IMR-90 (cell line): ENCODE measurements around the gene VCL. TPM values are rescaled to one million over a fixed set of nuclear protein-coding genes. Genes with fewer than 3 reads are reported as not detected.

ENCODE experiments used
- ATAC-seq: fragments of 200-7000 bp; cut with Tn5 transposase; 2 replicates; pipeline ENCODE4 v1.9.1; 2020; ENCODE audit warnings: low read depth, mild to moderate bottlenecking, moderate library complexity
- BruUV-seq: library from RNA; stranded (reverse); fragments of 400-500 nt; replicated peaks from 2 replicates; lab custom pipeline; 2021; lab: Mats Ljungman, UMichigan
- CTCF ChIA-PET: fragments of 300-600 bp; formaldehyde crosslinking; extraction: SDS; loops from one replicate; lab custom pipeline; 2021; ENCODE audit warnings: antibody characterized with exemption; lab: Yijun Ruan, JAX
- POLR2A ChIA-PET: fragments of 300-600 bp; sonication (Branson Sonifier 250); formaldehyde crosslinking; loops from one replicate; lab custom pipeline; 2022; ENCODE audit warnings: antibody characterized with exemption; ENCODE audit not compliant: unreplicated experiment; lab: Charles Lee
- DNase-seq: peaks from one replicate; pipeline ENCODE4 v3.0.0; 2013
- H2AFZ ChIP-seq: replicated peaks from 2 replicates; pipeline ENCODE3; 2013; ENCODE audit warnings: low read length, mild to moderate bottlenecking; ENCODE audit not compliant: poor library complexity
- H2AK5ac ChIP-seq: 2 replicates; pipeline ENCODE4 v1.6.1; 2013; ENCODE audit warnings: low read depth, low read length, inconsistent platforms
- H2AK9ac ChIP-seq: replicated peaks from 2 replicates; pipeline ENCODE3; 2013; ENCODE audit warnings: mild to moderate bottlenecking, low read depth, low read length, moderate library complexity; ENCODE audit not compliant: poor library complexity
- H2BK120ac ChIP-seq: 2 replicates; pipeline ENCODE4 v1.6.1; 2013; ENCODE audit warnings: low read depth, low read length, inconsistent platforms
- H2BK15ac ChIP-seq: 3 replicates; pipeline ENCODE4 v1.6.1; 2013; ENCODE audit warnings: low read depth, low read length, inconsistent platforms
- H2BK20ac ChIP-seq: 2 replicates; pipeline ENCODE4 v1.6.1; 2013; ENCODE audit warnings: low read depth, mild to moderate bottlenecking, inconsistent platforms, low read length, moderate library complexity
- H2BK5ac ChIP-seq: 2 replicates; pipeline ENCODE4 v1.6.1; 2013; ENCODE audit warnings: mild to moderate bottlenecking, low read depth, low read length, inconsistent platforms; ENCODE audit not compliant: poor library complexity, severe bottlenecking
- H3K14ac ChIP-seq: replicated peaks from 2 replicates; pipeline ENCODE4 v1.6.1; 2013; ENCODE audit warnings: low read depth, low read length, inconsistent platforms
- H3K18ac ChIP-seq: 2 replicates; pipeline ENCODE4 v1.6.1; 2013; ENCODE audit warnings: low read depth, low read length, control low read depth
- H3K23ac ChIP-seq: 2 replicates; pipeline ENCODE4 v1.6.1; 2013; ENCODE audit warnings: low read depth, low read length, inconsistent platforms
- H3K27ac ChIP-seq: 2 replicates; pipeline ENCODE4 v1.5.1; 2013; ENCODE audit warnings: mild to moderate bottlenecking, control low read depth, low read length; ENCODE audit not compliant: insufficient read depth
- H3K27me3 ChIP-seq: 2 replicates; pipeline ENCODE4 v1.6.1; 2013; ENCODE audit warnings: low read length; ENCODE audit not compliant: control insufficient read depth, insufficient read depth
- H3K36me3 ChIP-seq: 2 replicates; pipeline ENCODE4 v1.6.1; 2013; ENCODE audit warnings: low read length, mixed read lengths; ENCODE audit not compliant: control insufficient read depth, insufficient read depth
- H3K4ac ChIP-seq: 2 replicates; pipeline ENCODE4 v1.6.1; 2013; ENCODE audit warnings: low read depth, low read length, inconsistent platforms
- H3K4me1 ChIP-seq: 2 replicates; pipeline ENCODE4 v1.6.1; 2013; ENCODE audit warnings: low read length, mixed read lengths; ENCODE audit not compliant: control insufficient read depth, insufficient read depth
- H3K4me2 ChIP-seq: 2 replicates; pipeline ENCODE4 v1.6.1; 2013; ENCODE audit warnings: low read depth, mild to moderate bottlenecking, control low read depth, low read length, moderate library complexity
- H3K4me3 ChIP-seq: 2 replicates; pipeline ENCODE4 v1.5.1; 2013; ENCODE audit warnings: low read depth, mild to moderate bottlenecking, control low read depth, low read length, moderate library complexity; ENCODE audit not compliant: insufficient read depth
- H3K56ac ChIP-seq: 2 replicates; pipeline ENCODE4 v1.6.1; 2013; ENCODE audit warnings: low read length, inconsistent platforms; ENCODE audit not compliant: insufficient read depth; ENCODE audit errors: extremely low read depth
- H3K79me1 ChIP-seq, 2 experiments: 2 replicates each; pipeline ENCODE4 v1.6.1; 2013; ENCODE audit warnings: low read length in 2 of 2, inconsistent platforms in 1 of 2, low read depth in 1 of 2
- H3K9ac ChIP-seq: 2 replicates; pipeline ENCODE4 v1.6.1; 2013; ENCODE audit warnings: low read depth, low read length, control low read depth
- H3K9me1 ChIP-seq: 2 replicates; pipeline ENCODE4 v1.6.1; 2013; ENCODE audit warnings: low read length, inconsistent platforms; ENCODE audit not compliant: insufficient read depth
- H3K9me3 ChIP-seq: 2 replicates; pipeline ENCODE4 v1.6.1; 2013; ENCODE audit warnings: low read length; ENCODE audit not compliant: control insufficient read depth, insufficient read depth
- H4K20me1 ChIP-seq: 2 replicates; pipeline ENCODE4 v1.6.1; 2013; ENCODE audit warnings: low read length, inconsistent platforms; ENCODE audit not compliant: insufficient read depth
- H4K5ac ChIP-seq: 2 replicates; pipeline ENCODE4 v1.6.1; 2013; ENCODE audit warnings: mild to moderate bottlenecking, low read depth, low read length, control low read depth
- H4K8ac ChIP-seq, 2 experiments: 2 replicates each; pipeline ENCODE4 v1.6.1; 2013; ENCODE audit warnings: low read depth in 2 of 2, low read length in 2 of 2, control low read depth in 1 of 2, inconsistent platforms in 1 of 2
- H4K91ac ChIP-seq: 2 replicates; pipeline ENCODE4 v1.6.1; 2013; ENCODE audit warnings: low read depth, low read length, inconsistent platforms; ENCODE audit not compliant: insufficient read depth
- CEBPB ChIP-seq: IDR thresholded peaks from 2 replicates; pipeline ENCODE4 v1.6.1; 2012; ENCODE audit warnings: low read depth, low read length, improper control_type of control experiment
- CTCF ChIP-seq: conservative IDR thresholded peaks from 2 replicates; pipeline ENCODE4 v1.5.1; 2012; ENCODE audit warnings: mild to moderate bottlenecking, low read depth, low read length, improper control_type of control experiment
- MAFK ChIP-seq: IDR thresholded peaks from 2 replicates; pipeline ENCODE4 v1.6.1; 2012; ENCODE audit warnings: low read depth, low read length, improper control_type of control experiment
- MAZ ChIP-seq: IDR thresholded peaks from 2 replicates; pipeline ENCODE4 v1.6.1; 2012; ENCODE audit warnings: low read depth, mild to moderate bottlenecking, low read length, improper control_type of control experiment, moderate library complexity, borderline replicate concordance
- POLR2A ChIP-seq: IDR thresholded peaks from 2 replicates; pipeline ENCODE4 v1.6.1; 2012; ENCODE audit warnings: mild to moderate bottlenecking, low read depth, low read length
- RAD21 ChIP-seq: IDR thresholded peaks from 2 replicates; pipeline ENCODE4 v1.6.1; 2012; ENCODE audit warnings: low read length, improper control_type of control experiment
- RCOR1 ChIP-seq: IDR thresholded peaks from 2 replicates; pipeline ENCODE4 v1.6.1; 2012; ENCODE audit warnings: mild to moderate bottlenecking, low read length, improper control_type of control experiment; ENCODE audit not compliant: insufficient replicate concordance
- SMC3 ChIP-seq: fragments of 150-350 bp; IDR thresholded peaks from 2 replicates; pipeline ENCODE4 v1.6.1; 2016; ENCODE audit warnings: low read depth, mild to moderate bottlenecking, antibody characterized with exemption, low read length, moderate library complexity
- USF2 ChIP-seq: fragments of 150-350 bp; IDR thresholded peaks from 2 replicates; pipeline ENCODE4 v1.6.1; 2017; ENCODE audit warnings: mild to moderate bottlenecking, antibody characterized with exemption, low read length, low read depth
- WGBS, 2 experiments: methylation state at CpG; one replicate each; pipeline versions ENCODE4 v1.1.5 to v1.1.7; 2013; ENCODE audit warnings: missing lambda C conversion rate in 2 of 2; ENCODE audit not compliant: insufficient read length in 1 of 2; ENCODE audit errors: extremely low coverage in 2 of 2; 5-methylcytosine and 5-hydroxymethylcytosine counted together
- dilution Hi-C: fragments of 300-500 bp; cut with HindIII; formaldehyde crosslinking; loops from one replicate; pipeline ENCODE4 v1.14.3; 2018; ENCODE audit warnings: low sequenced_read_pairs; ENCODE audit not compliant: unreplicated experiment
- in situ Hi-C: fragments of 300-500 bp; cut with MboI; formaldehyde crosslinking; loops from 3 replicates; pipeline ENCODE4 v1.14.3; 2019; ENCODE audit warnings: low sequenced_read_pairs, inconsistent platforms, mixed read lengths
- intact Hi-C: fragments of 100-400 bp; cut with micrococcal nuclease; formaldehyde crosslinking; loops from 2 replicates; pipeline ENCODE4 v1.10.0; 2022
- polyA plus RNA-seq, 3 experiments: library from polyadenylated mRNA; depleted of rRNA; stranded (reverse); fragments of >200 nt; gene quantifications; 2 replicates each; pipeline ENCODE4 v1.2.3, GENCODE V29; 2012; ENCODE audit warnings: low replicate concordance in 1 of 3
- total RNA-seq: library from RNA; depleted of rRNA; stranded (reverse); fragments of >200 nt; gene quantifications from 2 replicates; pipeline ENCODE4 v1.2.3, GENCODE V29; 2012

VCL gene
- total and polyA plus RNA-seq, 2 of the 4 experiments (the other 2 are of a cell fraction): 227 to 283 TPM

GRCh38 chr10:73998929-73999691 is 1.2 kb downstream of the VCL start:
- H2BK15ac ChIP-seq: peak overlapping the region; percentile 49; the same call in 2 of the 3 replicates
- CTCF ChIA-PET: interaction anchor here (0.6 to 2.4 kb wide), 6 partner anchors 11 to 122 kb away, joined by 3 to 14 read pairs (median 4); no protein-coding TSS in a partner anchor
- H3K23ac ChIP-seq: peak overlapping the region; percentile 100
- peak overlapping the region; percentile 76 to 93 for H4K8ac ChIP-seq
- no peaks in the 10 kb centered on the region for H3K9me3 ChIP-seq
- WGBS, 2 experiments: 0% methylated on average over 3 of the region's 14 CpGs; no CpG with 5 or more reads in 1 of the 2 experiments
- H2BK5ac ChIP-seq: peak overlapping the region; percentile 92
- H2BK120ac ChIP-seq: peak overlapping the region; percentile 77; the same call in 1 of the 2 replicates
- H3K14ac ChIP-seq: peak overlapping the region; percentile 100
- H2AK5ac ChIP-seq: peak overlapping the region; percentile 99
- no peaks in the 10 kb centered on the region for H3K27me3 ChIP-seq
- peaks cover 12% of the 10 kb centered on the region for H3K36me3 ChIP-seq
- peak overlapping the region; percentile 84; the same call in 1 of the 2 replicates for H2BK20ac ChIP-seq
- BruUV-seq: no TSS peak
- H4K91ac ChIP-seq: peak overlapping the region; percentile 94
- peak overlapping the region; percentile 63 for H4K5ac ChIP-seq
- in situ Hi-C loops: no loop called here
- dilution Hi-C loops: no loop called here
- peaks cover 13% of the 10 kb centered on the region for H3K9me1 ChIP-seq
- H3K79me1 ChIP-seq: peaks cover 0 to 32% of the 10 kb centered on the region in 2 experiments; a peak in 2 of 4 replicates
- H3K9ac ChIP-seq: peak overlapping the region; percentile 99
- TF ChIP-seq USF2 (no peak), MAZ (peak; percentile 71; the same call in 1 of the 2 replicates), CEBPB (no peak), CTCF (peak; percentile 55), SMC3 (0 out of 2 replicates have a peak, but pooled peaks have one; percentile 3), MAFK (no peak), RCOR1 (no peak), RAD21 (peak; percentile 47), POLR2A (peak; percentile 72)
- DNase-seq (peak; percentile 86), ATAC-seq (peak; percentile 15)
- peak overlapping the region; percentile 98 for H3K4ac ChIP-seq
- H3K27ac ChIP-seq: peak overlapping the region; percentile 99
- H3K18ac ChIP-seq: peak overlapping the region; percentile 86
- peak overlapping the region; percentile 83 for H3K4me2 ChIP-seq
- POLR2A ChIA-PET: interaction anchor here (0.5 to 2.5 kb wide), 11 partner anchors 13 to 112 kb away, joined by 3 to 16 read pairs (median 5); no protein-coding TSS in a partner anchor
- intact Hi-C loops: loop anchor here (1.0 to 5.0 kb wide), 4 partner anchors 36 to 112 kb away; no protein-coding TSS in a partner anchor
- peak overlapping the region; percentile 97 for H3K56ac ChIP-seq
- H3K4me3 ChIP-seq: peak overlapping the region; percentile 92
- peak overlapping the region; percentile 80 for H2AFZ ChIP-seq
- H3K4me1 ChIP-seq: peaks cover 7% of the 10 kb centered on the region; the same call in 1 of the 2 replicates
- H2AK9ac ChIP-seq: peak overlapping the region; percentile 99
- peaks cover 60% of the 10 kb centered on the region for H4K20me1 ChIP-seq
